Activated CD4-positive, alpha-beta T cell treated with anti-CD3 and anti-CD28 coated beads for 36 hours (primary cell): Measurements from ENCODE around the gene RBM3. TPM values are rescaled to one million over a fixed set of nuclear protein-coding genes. Genes with fewer than 3 reads are reported as not detected.
A peak's percentile ranks its signal among the peaks of the same experiment; 100 is the strongest.
"Not testable (repeated sequence)": the region's sequence is repeated elsewhere in the genome, so short reads cannot be mapped to it uniquely, and the experiment has no call there.

Experiments
- ATAC-seq: fragments of 200-7000 bp; cut with Tn5 transposase; one replicate; pipeline ENCODE4 v1.10.0; 2021; ENCODE audit warnings: mild to moderate bottlenecking, moderate library complexity
- CTCF ChIA-PET: fragments of 350-600 bp; sonication (Branson Sonifier 250); formaldehyde crosslinking; loops from one replicate; lab custom pipeline; 2021; ENCODE audit warnings: antibody characterized with exemption; lab: Charles Lee
- POLR2A ChIA-PET: fragments of 350-600 bp; sonication (Branson Sonifier 250); formaldehyde crosslinking; loops from one replicate; lab custom pipeline; 2021; ENCODE audit warnings: antibody characterized with exemption, inconsistent platforms; lab: Charles Lee
- DNase-seq: peaks from one replicate; pipeline ENCODE4 v3.0.0-alpha.2; 2020
- H3K27ac Mint-ChIP-seq: one replicate; pipeline ENCODE4 v1.8.0; 2021; ENCODE audit warnings: mixed read lengths
- H3K27me3 Mint-ChIP-seq: one replicate; pipeline ENCODE4 v1.8.0; 2021; ENCODE audit warnings: mixed read lengths
- H3K36me3 Mint-ChIP-seq: one replicate; pipeline ENCODE4 v1.8.0; 2021; ENCODE audit warnings: low read depth, mixed read lengths
- H3K4me1 Mint-ChIP-seq: one replicate; pipeline ENCODE4 v1.8.0; 2021; ENCODE audit warnings: mixed read lengths
- H3K4me3 Mint-ChIP-seq: one replicate; pipeline ENCODE4 v1.8.0; 2021; ENCODE audit warnings: mild to moderate bottlenecking, moderate library complexity, mixed read lengths
- H3K9me3 Mint-ChIP-seq: one replicate; pipeline ENCODE4 v1.8.0; 2021; ENCODE audit warnings: low read depth, mixed read lengths
- intact Hi-C, 2 experiments: fragments of 100-400 bp; cut with DNase I in 1 of 2; cut with micrococcal nuclease in 1 of 2; formaldehyde crosslinking; loops; one replicate each; pipeline versions ENCODE4 v1.14.2 to v1.15.1; 2022 to 2024; cut with DNase I, micrococcal nuclease
- total RNA-seq, 2 experiments: library from RNA; stranded (reverse); gene quantifications; one replicate each; pipeline ENCODE4 v1.2.3, GENCODE V29; 2021

RBM3 gene
- total RNA-seq, 2 experiments from 2014 or later, result 164 to 202 TPM

DNA sequence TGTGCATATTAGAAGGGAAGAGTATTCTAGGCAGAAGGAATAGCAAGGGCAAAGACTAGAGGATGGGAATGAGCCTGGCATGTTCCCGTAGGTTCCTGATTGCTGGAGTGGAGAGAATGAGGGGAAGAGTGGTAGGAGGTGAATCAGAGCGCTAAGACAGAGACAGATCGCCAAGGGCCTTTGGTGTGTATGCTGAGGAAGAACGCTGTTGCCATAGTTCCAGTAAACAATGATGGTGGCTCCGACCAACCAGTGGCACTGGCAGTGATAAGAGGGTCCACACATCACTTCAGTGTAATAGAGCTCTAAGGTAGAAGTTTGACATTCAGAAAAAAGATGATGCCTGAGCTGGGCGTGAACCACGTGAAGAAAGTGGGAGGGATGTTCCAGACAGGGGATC lies 33.8 kb upstream of the RBM3 start:
- Mint-ChIP-seq H3K4me1 (peaks cover 15% of the 10 kb centered on the region), H3K27ac (peak overlapping the region; percentile 89), H3K4me3 (peak overlapping the region; percentile 87), H3K27me3 (no peaks in the 10 kb centered on the region), H3K9me3 (no peaks in the 10 kb centered on the region), H3K36me3 (peaks cover 16% of the 10 kb centered on the region)
- DNase-seq (no peak), ATAC-seq (no peak)
- CTCF ChIA-PET, result interaction anchor here (1.5 to 1.9 kb wide), 3 partner anchors 9 to 73 kb away, joined by 3 to 8 read pairs (median 5); partner anchors contain the start of gene RBM3
- intact Hi-C loops, result no loop called here
- POLR2A ChIA-PET, result interaction anchor here (0.6 to 1.8 kb wide), 3 partner anchors 19 to 379 kb away, joined by 5 to 16 read pairs (median 5); partner anchors contain the start of genes EBP, PIM2 and RBM3

GRCh38 chrX:48541140-48541814 lies 33.0 kb upstream of the RBM3 start:
- intact Hi-C loops, result no loop called here
- H3K4me3 Mint-ChIP-seq, result peak overlapping the region; percentile 87

DNA sequence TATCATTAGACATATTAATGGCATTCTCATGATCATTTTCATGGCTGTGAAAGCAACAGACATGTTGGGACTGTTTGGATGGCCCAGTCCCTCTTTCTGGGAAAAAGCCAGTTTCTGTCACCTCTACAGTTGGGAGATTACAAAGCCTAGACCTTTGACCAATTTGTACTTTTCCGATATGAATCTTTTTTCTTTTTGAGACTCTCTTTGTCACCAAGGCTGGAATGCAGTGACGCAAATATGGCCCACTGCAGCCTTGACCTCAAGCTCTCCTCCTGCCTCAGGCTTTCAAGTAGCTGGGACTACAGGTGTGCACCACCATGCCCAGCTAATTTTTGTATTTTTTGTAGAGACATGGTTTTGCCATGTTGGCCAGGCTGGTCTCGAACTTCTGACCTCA lies 25.4 kb upstream of the RBM3 start:
- intact Hi-C loops, result no loop called here
- Mint-ChIP-seq H3K9me3 (no peaks in the 10 kb centered on the region), H3K4me1 (no peaks in the 10 kb centered on the region), H3K4me3 (no peak overlapping the region), H3K36me3 (peaks cover 16% of the 10 kb centered on the region), H3K27ac (no peak overlapping the region), H3K27me3 (no peaks in the 10 kb centered on the region)
- ChIA-PET CTCF (interaction anchor here (0.8 kb wide), 1 partner anchor 75 kb away, joined by 3 read pairs; no protein-coding TSS in a partner anchor), POLR2A (no interaction called here)
- ATAC-seq (no peak), DNase-seq (no peak)

More at GRCh38 chrX:48541140-48541814, 33.0 kb upstream of the RBM3 start:
- no peak for ATAC-seq
- Mint-ChIP-seq H3K27me3 (no peaks in the 10 kb centered on the region), H3K4me1 (peaks cover 15% of the 10 kb centered on the region), H3K27ac (peak overlapping the region; percentile 89), H3K36me3 (peaks cover 16% of the 10 kb centered on the region), H3K9me3 (no peaks in the 10 kb centered on the region)
- DNase-seq, result no peak
- CTCF ChIA-PET, result interaction anchor here (1.5 kb wide), 1 partner anchor 8 kb away, joined by 3 read pairs; no protein-coding TSS in a partner anchor
- POLR2A ChIA-PET, result no interaction called here

- H3K9me3 Mint-ChIP-seq, H3K27ac Mint-ChIP-seq, intact Hi-C loops, ATAC-seq, H3K27me3 Mint-ChIP-seq, DNase-seq, POLR2A ChIA-PET, H3K4me1 Mint-ChIP-seq, CTCF ChIA-PET, H3K4me3 Mint-ChIP-seq: not testable (repeated sequence)
- H3K36me3 Mint-ChIP-seq, result peaks cover 30% of the 10 kb centered on the region
Measured at GRCh38 chrX:48555731-48556325, 18.5 kb upstream of the RBM3 start.

GRCh38 chrX:48558271-48558670 lies 16.0 kb upstream of the RBM3 start:
- Mint-ChIP-seq H3K4me3 (no peak overlapping the region), H3K9me3 (no peaks in the 10 kb centered on the region), H3K27me3 (no peaks in the 10 kb centered on the region), H3K4me1 (peaks cover 3% of the 10 kb centered on the region), H3K36me3 (peaks cover 30% of the 10 kb centered on the region), H3K27ac (peak overlapping the region; percentile 82)
- intact Hi-C loops, result loop anchor here in 1 of 2 experiments (1.0 kb wide), 1 partner anchor 12 kb away; no protein-coding TSS in a partner anchor
- ChIA-PET POLR2A (interaction anchor here (0.6 to 0.9 kb wide), 2 partner anchors 16 to 19 kb away, joined by 3 read pairs; partner anchors contain the start of gene RBM3), CTCF (interaction anchor here (0.6 to 0.9 kb wide), 2 partner anchors 9 to 30 kb away, joined by 3 to 4 read pairs; no protein-coding TSS in a partner anchor)
- ATAC-seq (peak; percentile 99), DNase-seq (no peak)

- intact Hi-C loops, result no loop called here
- CTCF ChIA-PET, result no interaction called here
- no peaks in the 10 kb centered on the region for H3K27me3 Mint-ChIP-seq
- H3K27ac Mint-ChIP-seq, result peak overlapping the region; percentile 37
- peaks cover 3% of the 10 kb centered on the region for H3K4me1 Mint-ChIP-seq
- no peaks in the 10 kb centered on the region for H3K9me3 Mint-ChIP-seq
- H3K36me3 Mint-ChIP-seq, result peaks cover 31% of the 10 kb centered on the region
- H3K4me3 Mint-ChIP-seq, result no peak overlapping the region
- DNase-seq (no peak), ATAC-seq (no peak)
- POLR2A ChIA-PET, result interaction anchor here (0.6 kb wide), 1 partner anchor 14 kb away, joined by 3 read pairs; no protein-coding TSS in a partner anchor
Measured at GRCh38 chrX:48559636-48560035, 14.6 kb upstream of the RBM3 start.

DNA sequence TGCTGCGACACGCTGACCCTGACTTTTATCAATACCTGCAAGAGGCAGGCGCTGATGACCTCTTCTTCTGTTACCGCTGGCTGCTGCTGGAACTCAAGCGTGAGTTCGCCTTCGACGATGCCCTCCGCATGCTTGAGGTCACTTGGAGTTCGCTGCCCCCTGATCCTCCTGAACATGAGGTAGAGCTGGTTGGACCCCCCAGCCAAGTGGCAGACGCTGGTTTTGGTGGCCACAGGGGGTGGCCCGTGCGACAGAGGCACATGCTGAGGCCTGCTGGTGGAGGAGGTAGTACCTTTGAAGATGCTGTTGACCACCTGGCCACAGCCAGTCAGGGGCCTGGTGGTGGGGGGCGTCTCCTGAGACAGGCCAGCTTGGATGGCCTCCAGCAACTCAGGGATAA lies 14.2 kb upstream of the RBM3 start:
- Mint-ChIP-seq H3K36me3 (peaks cover 28% of the 10 kb centered on the region), H3K27me3 (no peaks in the 10 kb centered on the region), H3K9me3 (no peaks in the 10 kb centered on the region), H3K4me1 (peaks cover 3% of the 10 kb centered on the region), H3K27ac (no peak overlapping the region), H3K4me3 (no peak overlapping the region)
- no peak for ATAC-seq
- no peak for DNase-seq
- CTCF ChIA-PET, result interaction anchor here (0.5 to 0.6 kb wide), 2 partner anchors 10 to 22 kb away, joined by 3 read pairs; no protein-coding TSS in a partner anchor
- intact Hi-C loops, result no loop called here
- POLR2A ChIA-PET, result no interaction called here

GRCh38 chrX:48560681-48561080 lies 13.6 kb upstream of the RBM3 start:
- CTCF ChIA-PET, result interaction anchor here (0.5 to 0.6 kb wide), 2 partner anchors 9 to 22 kb away, joined by 3 read pairs; no protein-coding TSS in a partner anchor
- Mint-ChIP-seq H3K9me3 (no peaks in the 10 kb centered on the region), H3K27ac (no peak overlapping the region), H3K4me3 (no peak overlapping the region), H3K4me1 (peaks cover 3% of the 10 kb centered on the region), H3K27me3 (no peaks in the 10 kb centered on the region), H3K36me3 (peaks cover 24% of the 10 kb centered on the region)
- intact Hi-C loops, result no loop called here
- POLR2A ChIA-PET, result no interaction called here
- DNase-seq (no peak), ATAC-seq (no peak)

- CTCF ChIA-PET, result interaction anchor here (0.6 to 0.8 kb wide), 2 partner anchors 9 to 40 kb away, joined by 3 read pairs; no protein-coding TSS in a partner anchor
- Mint-ChIP-seq H3K4me3 (no peak overlapping the region), H3K27me3 (no peaks in the 10 kb centered on the region), H3K4me1 (peaks cover 7% of the 10 kb centered on the region), H3K9me3 (no peaks in the 10 kb centered on the region), H3K36me3 (peaks cover 2% of the 10 kb centered on the region), H3K27ac (peak overlapping the region; percentile 70)
- POLR2A ChIA-PET, result no interaction called here
- ATAC-seq (peak; percentile 74), DNase-seq (peak; percentile 46)
- intact Hi-C loops, result loop anchor here (1.0 to 10.0 kb wide), 4 partner anchors 12 to 605 kb away; partner anchors contain the start of genes FTSJ1 (in 1 of the 2), PLP2 (in 1 of the 2), SLC38A5 (in 1 of the 2) and TBC1D25 (in 1 of the 2)
Measured at GRCh38 chrX:48569958-48570357, 4.3 kb upstream of the RBM3 start.

- peak overlapping the region; percentile 100 for H3K27ac Mint-ChIP-seq
- ATAC-seq (peak; percentile 8), DNase-seq (peak; percentile 32)
- POLR2A ChIA-PET, result interaction anchor here (0.6 to 2.3 kb wide), 6 partner anchors 14 to 324 kb away, joined by 3 to 16 read pairs (median 3); partner anchors contain the start of genes PQBP1, TBC1D25 and TIMM17B
- CTCF ChIA-PET, result interaction anchor here (0.6 to 1.7 kb wide), 2 partner anchors 34 to 914 kb away, joined by 3 to 8 read pairs; partner anchors contain the start of genes TBC1D25 and UXT
- H3K4me1 Mint-ChIP-seq, result peaks cover 22% of the 10 kb centered on the region
- H3K36me3 Mint-ChIP-seq, result peaks cover 36% of the 10 kb centered on the region
- H3K27me3 Mint-ChIP-seq, result no peaks in the 10 kb centered on the region
- H3K9me3 Mint-ChIP-seq, result no peaks in the 10 kb centered on the region
- H3K4me3 Mint-ChIP-seq, result peak overlapping the region; percentile 99
- intact Hi-C loops, result loop anchor here (1.0 to 10.0 kb wide), 14 partner anchors 24 to 696 kb away; partner anchors contain the start of genes EBP (in 2 of the 2), FTSJ1 (in 2 of the 2), TBC1D25 (in 2 of the 2) and WDR13 (in 2 of the 2)
Measured at GRCh38 chrX:48573690-48574269, 504 bp upstream of the RBM3 start.
